Naive thymus-derived CD4-positive, alpha-beta T cell (primary cell): ENCODE measurements around the gene FAM89B. TPM values are rescaled to one million over a fixed set of nuclear protein-coding genes. Genes with fewer than 3 reads are reported as not detected.
"Not testable (repeated sequence)": the region's sequence is repeated elsewhere in the genome, so short reads cannot be mapped to it uniquely, and the experiment has no call there.

ENCODE experiments used
- ATAC-seq: fragments of 150-1000 bp; cut with Tn5 transposase; 2 replicates; pipeline ENCODE4 v1.10.0; 2021; ENCODE audit warnings: mild to moderate bottlenecking, moderate library complexity
- CTCF ChIA-PET: fragments of 350-600 bp; sonication (Branson Sonifier 250); formaldehyde crosslinking; loops from one replicate; lab custom pipeline; 2021; ENCODE audit warnings: antibody characterized with exemption; lab: Charles Lee
- POLR2A ChIA-PET: fragments of 350-600 bp; sonication (Branson Sonifier 250); formaldehyde crosslinking; loops from one replicate; lab custom pipeline; 2021; ENCODE audit warnings: antibody characterized with exemption, inconsistent platforms; lab: Charles Lee
- DNase-seq, 9 donors: peaks; one replicate each; pipeline versions ENCODE4 v3.0.0 to v3.0.0-alpha.2; 2020 to 2022; ENCODE audit warnings: mixed read lengths in 1 of 9
- H3K27ac ChIP-seq: one replicate; pipeline ENCODE4 v1.7.0; 2013; ENCODE audit warnings: mild to moderate bottlenecking, low read depth, low read length, moderate library complexity
- H3K27me3 ChIP-seq, 2 donors: one replicate each; pipeline ENCODE4 v1.7.0; 2013; ENCODE audit warnings: low read length in 2 of 2, mild to moderate bottlenecking in 2 of 2, moderate library complexity in 2 of 2; ENCODE audit not compliant: control insufficient read depth in 2 of 2, insufficient read depth in 2 of 2
- H3K36me3 ChIP-seq, 3 experiments: 1 replicate in 2 of 3; 2 replicates in 1 of 3; pipeline ENCODE4 v1.7.0; 2013; ENCODE audit warnings: low read length in 3 of 3, mild to moderate bottlenecking in 3 of 3, moderate library complexity in 1 of 3; ENCODE audit not compliant: insufficient read depth in 3 of 3, control insufficient read depth in 2 of 3
- H3K4me1 ChIP-seq, 2 donors: one replicate each; pipeline ENCODE4 v1.7.0; 2013; ENCODE audit warnings: low read length in 2 of 2, mild to moderate bottlenecking in 2 of 2, moderate library complexity in 1 of 2; ENCODE audit not compliant: control insufficient read depth in 2 of 2, insufficient read depth in 2 of 2
- H3K4me3 ChIP-seq: 2 replicates; pipeline ENCODE4 v1.7.0; 2013; ENCODE audit warnings: mild to moderate bottlenecking, low read length
- H3K9me3 ChIP-seq, 3 experiments: 1 replicate in 2 of 3; 2 replicates in 1 of 3; pipeline ENCODE4 v1.7.0; 2013; ENCODE audit warnings: low read length in 3 of 3; ENCODE audit not compliant: control insufficient read depth in 2 of 3
- H3K27ac Mint-ChIP-seq, 9 donors: one replicate each; pipeline ENCODE4 v1.8.0; 2020 to 2022; ENCODE audit warnings: mixed read lengths in 9 of 9, mild to moderate bottlenecking in 8 of 9, moderate library complexity in 5 of 9, inconsistent platforms in 2 of 9
- H3K27me3 Mint-ChIP-seq, 5 donors: one replicate each; pipeline ENCODE4 v1.8.0; 2021 to 2022; ENCODE audit warnings: mixed read lengths in 5 of 5, mild to moderate bottlenecking in 1 of 5
- H3K36me3 Mint-ChIP-seq, 5 donors: one replicate each; pipeline ENCODE4 v1.8.0; 2020 to 2022; ENCODE audit warnings: mixed read lengths in 5 of 5, mild to moderate bottlenecking in 3 of 5, inconsistent platforms in 1 of 5
- H3K4me1 Mint-ChIP-seq, 7 donors: one replicate each; pipeline ENCODE4 v1.8.0; 2020 to 2022; ENCODE audit warnings: mixed read lengths in 7 of 7, mild to moderate bottlenecking in 3 of 7, inconsistent platforms in 1 of 7
- H3K4me3 Mint-ChIP-seq, 10 donors: one replicate each; pipeline ENCODE4 v1.8.0; 2020 to 2022; ENCODE audit warnings: mild to moderate bottlenecking in 10 of 10, mixed read lengths in 10 of 10, moderate library complexity in 6 of 10, inconsistent platforms in 2 of 10
- H3K9me3 Mint-ChIP-seq, 11 donors: one replicate each; pipeline ENCODE4 v1.8.0; 2020 to 2022; ENCODE audit warnings: mixed read lengths in 11 of 11, mild to moderate bottlenecking in 4 of 11, inconsistent platforms in 1 of 11, moderate library complexity in 1 of 11
- intact Hi-C, 2 donors: fragments of 100-400 bp; cut with micrococcal nuclease; formaldehyde crosslinking; loops; one replicate each; pipeline ENCODE4 v1.15.1; 2023
- polyA plus RNA-seq, 2 donors: library from polyadenylated mRNA; unstranded; fragments of 300-500 nt; fragmentation: Illumina TruSeq; gene quantifications; one replicate each; pipeline ENCODE4 v1.2.3, GENCODE V29; 2021
- total RNA-seq, 6 experiments: library from RNA in 5 of 6; stranded (reverse) in 5 of 6; gene quantifications; 1 replicate in 5 of 6; 2 replicates in 1 of 6; pipeline ENCODE4 v1.2.3 and lab custom pipeline; 2021 to 2026

FAM89B gene
- total and polyA plus RNA-seq, 7 experiments from 2014 or later = 33.0 to 115 (median 57.9) TPM

- no peak for ATAC-seq
- Mint-ChIP-seq H3K4me1 (peaks cover 35 to 70% (median 59%) of the 10 kb centered on the region in 7 donors), H3K27ac (peak overlapping the region in 5 of 9 donors; percentile 38 to 98 (median 79)), H3K9me3 (no peaks in the 10 kb centered on the region), H3K4me3 (peak overlapping the region in 2 of 10 donors; percentile 16 to 57), H3K27me3 (no peaks in the 10 kb centered on the region), H3K36me3 (no peaks in the 10 kb centered on the region)
- ChIA-PET POLR2A (interaction anchor here (1.0 to 10.2 kb wide), 5 partner anchors 9 to 57 kb away, joined by 3 to 186 read pairs (median 8); partner anchors contain the start of genes EHBP1L1, FAM89B, SCYL1 and ZNRD2), CTCF (interaction anchor here (1.3 to 1.5 kb wide), 2 partner anchors 9 to 17 kb away, joined by 3 to 4 read pairs; no protein-coding TSS in a partner anchor)
- H3K36me3 ChIP-seq = no peaks in the 10 kb centered on the region
- H3K9me3 ChIP-seq = no peaks in the 10 kb centered on the region
- peaks cover 35 to 46% of the 10 kb centered on the region in 2 donors for H3K4me1 ChIP-seq
- intact Hi-C loops = no loop called here
- no peaks in the 10 kb centered on the region for H3K27me3 ChIP-seq
- H3K27ac ChIP-seq = no peak overlapping the region
- no peak for DNase-seq
- H3K4me3 ChIP-seq = no peak overlapping the region
Measured at GRCh38 chr11:65562020-65562419, 10.3 kb upstream of the FAM89B start.

- H3K36me3 Mint-ChIP-seq = no peaks in the 10 kb centered on the region
- no peak overlapping the region for H3K4me3 ChIP-seq
- no peaks in the 10 kb centered on the region for H3K27me3 Mint-ChIP-seq
- no peaks in the 10 kb centered on the region for H3K27me3 ChIP-seq
- H3K4me1 Mint-ChIP-seq = peaks cover 35 to 74% (median 56%) of the 10 kb centered on the region in 7 donors
- ChIA-PET CTCF (interaction anchor here (1.5 kb wide), 1 partner anchor 18 kb away, joined by 3 read pairs; no protein-coding TSS in a partner anchor), POLR2A (interaction anchor here (0.7 to 10.2 kb wide), 3 partner anchors 8 to 1190 kb away, joined by 4 to 186 read pairs (median 74); partner anchors contain the start of genes FAM89B and ZNRD2)
- no peaks in the 10 kb centered on the region for H3K36me3 ChIP-seq
- H3K27ac ChIP-seq = no peak overlapping the region
- no peaks in the 10 kb centered on the region for H3K9me3 ChIP-seq
- DNase-seq = no peak
- H3K4me3 Mint-ChIP-seq = peak overlapping the region in 1 of 10 donors; percentile 49
- H3K27ac Mint-ChIP-seq = peak overlapping the region in 6 of 9 donors; percentile 22 to 98 (median 81)
- no peak for ATAC-seq
- intact Hi-C loops = no loop called here
- no peaks in the 10 kb centered on the region for H3K9me3 Mint-ChIP-seq
- peaks cover 41 to 50% of the 10 kb centered on the region in 2 donors for H3K4me1 ChIP-seq
Measured at GRCh38 chr11:65562788-65563187, 9.6 kb upstream of the FAM89B start.

GRCh38 chr11:65563601-65564000, 8.7 kb upstream of the FAM89B start:
- ATAC-seq (no peak), DNase-seq (no peak)
- H3K4me3 ChIP-seq = no peak overlapping the region
- H3K36me3 ChIP-seq = no peaks in the 10 kb centered on the region
- Mint-ChIP-seq H3K9me3 (no peaks in the 10 kb centered on the region), H3K36me3 (peaks cover 0 to 4% (median 1%) of the 10 kb centered on the region in 5 donors), H3K4me3 (peak overlapping the region in 4 of 10 donors; percentile 7 to 49 (median 24)), H3K27ac (peak overlapping the region; percentile 5 to 98 (median 84)), H3K27me3 (no peaks in the 10 kb centered on the region), H3K4me1 (peaks cover 43 to 82% (median 63%) of the 10 kb centered on the region in 7 donors)
- peak overlapping the region; percentile 6 for H3K27ac ChIP-seq
- H3K9me3 ChIP-seq = no peaks in the 10 kb centered on the region
- ChIA-PET CTCF (no interaction called here), POLR2A (interaction anchor here (0.6 to 10.2 kb wide), 5 partner anchors 7 to 1190 kb away, joined by 3 to 186 read pairs (median 31); partner anchors contain the start of genes FAM89B, MALAT1 and ZNRD2)
- peaks cover 46 to 56% of the 10 kb centered on the region in 2 donors for H3K4me1 ChIP-seq
- intact Hi-C loops = no loop called here
- no peaks in the 10 kb centered on the region for H3K27me3 ChIP-seq

GRCh38 chr11:65564879-65565559, 7.3 kb upstream of the FAM89B start:
- CTCF ChIA-PET = interaction anchor here (0.9 to 3.1 kb wide), 5 partner anchors 10 to 29 kb away, joined by 3 to 18 read pairs (median 8); no protein-coding TSS in a partner anchor
- H3K4me1 Mint-ChIP-seq = peaks cover 48 to 76% (median 63%) of the 10 kb centered on the region in 7 donors
- H3K36me3 ChIP-seq, ATAC-seq, H3K9me3 ChIP-seq, H3K36me3 Mint-ChIP-seq, H3K9me3 Mint-ChIP-seq, H3K27me3 ChIP-seq, H3K27me3 Mint-ChIP-seq: not testable (repeated sequence)
- DNase-seq = peak in 3 of 9 donors; percentile 41 to 46 (median 45)
- H3K4me3 Mint-ChIP-seq = peak overlapping the region; percentile 74 to 99 (median 82)
- POLR2A ChIA-PET = interaction anchor here (0.7 to 10.2 kb wide), 18 partner anchors 9 to 1723 kb away, joined by 3 to 186 read pairs (median 5); partner anchors contain the start of genes EHBP1L1, MALAT1 and PCNX3
- H3K4me1 ChIP-seq = peaks cover 52 to 53% of the 10 kb centered on the region in 2 donors
- peak overlapping the region; percentile 94 to 99 (median 96) for H3K27ac Mint-ChIP-seq
- H3K27ac ChIP-seq = peak overlapping the region; percentile 96
- H3K4me3 ChIP-seq = peak overlapping the region; percentile 49
- intact Hi-C loops = loop anchor here (1.0 kb wide), 2 partner anchors 9 to 12 kb away; no protein-coding TSS in a partner anchor

GRCh38 chr11:65565624-65566453, 6.5 kb upstream of the FAM89B start:
- no peaks in the 10 kb centered on the region for H3K9me3 ChIP-seq
- ChIA-PET CTCF (interaction anchor here (0.7 to 3.1 kb wide), 10 partner anchors 10 to 244 kb away, joined by 3 to 18 read pairs (median 4); partner anchors contain the start of gene EHBP1L1), POLR2A (interaction anchor here (0.6 to 10.2 kb wide), 19 partner anchors 8 to 470 kb away, joined by 3 to 186 read pairs (median 5); partner anchors contain the start of genes EHBP1L1, MALAT1, PCNX3 and VPS51)
- Mint-ChIP-seq H3K27me3 (no peaks in the 10 kb centered on the region), H3K9me3 (no peaks in the 10 kb centered on the region), H3K27ac (peak overlapping the region; percentile 94 to 99 (median 96)), H3K36me3 (peaks cover 0 to 7% (median 4%) of the 10 kb centered on the region in 5 donors), H3K4me3 (peak overlapping the region; percentile 74 to 99 (median 82)), H3K4me1 (peaks cover 47 to 75% (median 60%) of the 10 kb centered on the region in 7 donors)
- no peaks in the 10 kb centered on the region for H3K27me3 ChIP-seq
- H3K36me3 ChIP-seq = no peaks in the 10 kb centered on the region
- peak overlapping the region; percentile 96 for H3K27ac ChIP-seq
- intact Hi-C loops = loop anchor here (1.0 kb wide), 2 partner anchors 10 to 13 kb away; no protein-coding TSS in a partner anchor
- peak in 1 of 9 donors; percentile 33 for DNase-seq
- peak; percentile 17 for ATAC-seq
- peak overlapping the region; percentile 49 for H3K4me3 ChIP-seq
- peaks cover 52 to 55% of the 10 kb centered on the region in 2 donors for H3K4me1 ChIP-seq
